ENCODE results near the gene NKX6-2. TPM values are rescaled to one million over a fixed set of nuclear protein-coding genes. Genes with fewer than 3 reads are reported as not detected.

The NKX6-2 gene
- total and polyA plus RNA-seq, 10 of the 15 experiments (the other 5 are each of a cell fraction or from before 2014, with no cell fraction given): 0.45 to 1.8 TPM; not detected in 8

GRCh38 chr10:132748545-132749370, 37.2 kb downstream of the NKX6-2 start:
- no peak overlapping the region for H3K27ac ChIP-seq (ENCODE audit: control insufficient read depth, insufficient read depth)
- peaks cover 0 to 3% of the 10 kb centered on the region in 2 experiments; a peak in 2 of 4 replicates for H3K36me3 ChIP-seq (ENCODE audit: control insufficient read depth in 2 of 2, insufficient read depth in 2 of 2, low read length in 1 of 2)
- RAD21 ChIA-PET (ENCODE audit: unreplicated experiment): no interaction called here
- H3K4me1 ChIP-seq (ENCODE audit: control insufficient read depth, insufficient read depth, low read length): no peaks in the 10 kb centered on the region
- in situ Hi-C loops (cut with MboI) (no loop called here), intact Hi-C loops (cut with micrococcal nuclease; ENCODE audit: unreplicated experiment) (no loop called here)
- no peak overlapping the region for H2AFZ ChIP-seq (ENCODE audit: control insufficient read depth, low read depth, low read length)
- no peak overlapping the region for H3K9ac ChIP-seq (ENCODE audit: control insufficient read depth, insufficient read depth, low read length)
- TF ChIP-seq MYC (IDR thresholded peaks at IDR 0.05; ENCODE audit: insufficient read depth, insufficient read length, insufficient replicate concordance, low read length, severe bottlenecking) (no peak), JUND (IDR thresholded peaks at IDR 0.05; ENCODE audit: low read depth, low read length) (no peak), RAD51 (IDR thresholded peaks at IDR 0.05) (no peak), E2F4 (IDR thresholded peaks at IDR 0.05; ENCODE audit: low read depth, low read length) (no peak), MYB (IDR thresholded peaks at IDR 0.05; ENCODE audit: borderline replicate concordance, low read depth, low read length) (no peak), NFIC (IDR thresholded peaks at IDR 0.05; ENCODE audit: low read depth, low read length) (no peak), RELB (IDR thresholded peaks at IDR 0.05; ENCODE audit: low read depth) (no peak), HCFC1 (IDR thresholded peaks at IDR 0.05; ENCODE audit: low read length) (no peak)
- TF ChIP-seq, protein P1, sequence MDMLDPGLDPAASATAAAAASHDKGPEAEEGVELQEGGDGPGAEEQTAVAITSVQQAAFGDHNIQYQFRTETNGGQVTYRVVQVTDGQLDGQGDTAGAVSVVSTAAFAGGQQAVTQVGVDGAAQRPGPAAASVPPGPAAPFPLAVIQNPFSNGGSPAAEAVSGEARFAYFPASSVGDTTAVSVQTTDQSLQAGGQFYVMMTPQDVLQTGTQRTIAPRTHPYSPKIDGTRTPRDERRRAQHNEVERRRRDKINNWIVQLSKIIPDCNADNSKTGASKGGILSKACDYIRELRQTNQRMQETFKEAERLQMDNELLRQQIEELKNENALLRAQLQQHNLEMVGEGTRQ (IDR thresholded peaks at IDR 0.05; ENCODE audit: borderline replicate concordance, low read depth, low read length): no peak
- no peaks in the 10 kb centered on the region for H3K79me2 ChIP-seq (ENCODE audit: control insufficient read depth, insufficient read depth, low read length)
- CTCF ChIA-PET: no interaction called here
- no peak for DNase-seq (ENCODE audit: low read depth, low spot score)
- no TSS peak for BruUV-seq (replicated peaks)
- 87% methylated on average over 34 of the region's 36 CpGs for WGBS (ENCODE audit: insufficient coverage, insufficient replicate concordance, low lambda C conversion rate, missing lambda C conversion rate)
- H3K4me2 ChIP-seq (ENCODE audit: control insufficient read depth, insufficient read depth): no peak overlapping the region
- H3K4me3 ChIP-seq: no peak overlapping the region
- POLR2A ChIA-PET: interaction anchor here (0.6 kb wide), 1 partner anchor 865 kb away, joined by 4 read pairs; no protein-coding TSS in a partner anchor
- H3K9me3 ChIP-seq (replicated peaks; ENCODE audit: control insufficient read depth, insufficient read depth, low read length): no peaks in the 10 kb centered on the region; the same call in 2 of the 3 replicates
- no peak for FAIRE-seq
- no peak for ATAC-seq
- no peaks in the 10 kb centered on the region for H4K20me1 ChIP-seq (ENCODE audit: control insufficient read depth, insufficient read depth)
- SMC1A ChIA-PET (ENCODE audit: uncharacterized antibody, unreplicated experiment): no interaction called here
- H3K27me3 ChIP-seq (replicated peaks in 1 of 2; ENCODE audit: control insufficient read depth in 2 of 2, insufficient read depth in 2 of 2, low read length in 1 of 2): no peaks in the 10 kb centered on the region

Measured in GM12878 (cell line).